ENCODE measurements around the gene PVALEF. TPM values are rescaled to one million over a fixed set of nuclear protein-coding genes. Genes with fewer than 3 reads are reported as not detected.

PVALEF gene
- total and polyA plus RNA-seq, 2 donors (not counting 1 experiment from before 2014, with no cell fraction given), result not detected

DNA sequence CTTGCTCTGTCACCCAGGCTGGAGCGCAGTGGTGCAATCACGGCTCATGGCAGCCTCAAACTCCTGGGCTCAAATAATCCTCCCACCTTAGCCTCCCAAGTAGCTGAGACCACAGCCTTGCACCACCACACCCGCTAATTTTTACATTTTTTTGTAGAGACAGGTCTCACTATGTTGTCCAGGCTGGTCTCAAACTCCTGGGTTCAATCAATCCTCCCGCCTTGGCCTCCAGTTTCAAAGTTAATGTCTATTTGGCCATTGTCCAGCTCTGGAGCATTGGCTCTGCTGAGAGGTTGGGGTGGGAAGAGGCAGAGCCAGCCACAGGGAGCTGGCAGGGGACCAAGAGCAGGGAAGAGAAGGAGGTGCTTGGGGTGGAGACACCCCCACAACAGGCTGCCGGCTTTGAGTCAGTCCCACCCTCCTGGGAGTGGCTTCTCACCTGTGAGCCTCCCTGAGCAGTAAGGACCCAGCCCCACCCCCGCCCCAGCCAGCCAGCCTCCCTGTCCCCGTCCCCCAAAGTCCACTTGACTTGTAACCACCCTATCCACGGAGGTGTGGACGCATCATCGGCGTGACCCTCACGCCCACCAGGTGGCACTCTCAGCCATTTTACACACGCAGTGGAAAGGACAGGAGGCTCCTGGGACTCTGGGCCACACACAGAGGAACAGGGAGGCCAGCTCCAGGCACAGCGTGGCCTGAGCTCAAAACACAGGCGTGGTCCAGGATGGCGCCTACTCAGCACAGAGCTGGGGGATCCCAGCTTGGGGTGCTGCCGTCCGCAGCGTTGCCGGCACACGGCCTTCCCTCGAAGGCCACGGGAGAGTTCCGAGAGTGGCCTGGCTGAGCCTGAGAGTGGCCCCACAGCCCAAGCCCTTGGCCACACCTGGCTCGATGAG is 22.8 kb upstream of the PVALEF start:
- no peak overlapping the region for H3K9ac ChIP-seq (ENCODE audit: insufficient read depth, low read length)
- TF ChIP-seq EZH2 (IDR thresholded peaks at IDR 0.05; ENCODE audit: low read length, missing control alignments) (no peak), CTCF (conservative IDR thresholded peaks at IDR 0.05 in 1 of 2, IDR thresholded peaks at IDR 0.05 in 1 of 2; ENCODE audit: low read depth in 1 of 2, low read length in 2 of 2) (peak; percentile 67 to 69)
- DNase-seq (ENCODE audit: low read depth in 2 of 2), result peak; percentile 56 to 69
- no peaks in the 10 kb centered on the region for H3K4me1 ChIP-seq (ENCODE audit: control insufficient read depth, extremely low read depth, insufficient read depth, low read length)
- H3K9me3 ChIP-seq (ENCODE audit: control insufficient read depth, insufficient read depth, low read depth, low read length), result no peaks in the 10 kb centered on the region
- H3K4me2 ChIP-seq (ENCODE audit: extremely low read depth, insufficient read depth, low read length), result no peak overlapping the region
- H3K4me3 ChIP-seq (replicated peaks in 1 of 4; ENCODE audit: control extremely low read depth in 1 of 4, insufficient read depth in 1 of 4, low read depth in 3 of 4, low read length in 4 of 4), result no peak overlapping the region
- H3K27ac ChIP-seq (ENCODE audit: insufficient read depth, low read length), result no peak overlapping the region
- H4K20me1 ChIP-seq (ENCODE audit: control insufficient read depth, extremely low read depth, insufficient read depth, low read length), result no peaks in the 10 kb centered on the region
- H2AFZ ChIP-seq (ENCODE audit: low read length), result peak overlapping the region; percentile 40
- H3K36me3 ChIP-seq (ENCODE audit: control insufficient read depth, insufficient read depth, low read length), result no peaks in the 10 kb centered on the region
- H3K27me3 ChIP-seq (ENCODE audit: control insufficient read depth, insufficient read depth, low read length), result no peaks in the 10 kb centered on the region
- H3K79me2 ChIP-seq (ENCODE audit: control insufficient read depth, insufficient read depth, low read length), result no peaks in the 10 kb centered on the region

- Histone ChIP-seq H3K4me3 (replicated peaks in 1 of 4; ENCODE audit: control extremely low read depth in 1 of 4, insufficient read depth in 1 of 4, low read depth in 3 of 4, low read length in 4 of 4) (no peak overlapping the region), H3K79me2 (ENCODE audit: control insufficient read depth, insufficient read depth, low read length) (no peaks in the 10 kb centered on the region), H3K9ac (ENCODE audit: insufficient read depth, low read length) (no peak overlapping the region), H3K27ac (ENCODE audit: insufficient read depth, low read length) (no peak overlapping the region), H3K4me1 (ENCODE audit: control insufficient read depth, extremely low read depth, insufficient read depth, low read length) (no peaks in the 10 kb centered on the region), H3K36me3 (ENCODE audit: control insufficient read depth, insufficient read depth, low read length) (no peaks in the 10 kb centered on the region), H3K9me3 (ENCODE audit: control insufficient read depth, insufficient read depth, low read depth, low read length) (no peaks in the 10 kb centered on the region), H3K27me3 (ENCODE audit: control insufficient read depth, insufficient read depth, low read length) (no peaks in the 10 kb centered on the region), H2AFZ (ENCODE audit: low read length) (peak overlapping the region; percentile 40), H3K4me2 (ENCODE audit: extremely low read depth, insufficient read depth, low read length) (no peak overlapping the region), H4K20me1 (ENCODE audit: control insufficient read depth, extremely low read depth, insufficient read depth, low read length) (no peaks in the 10 kb centered on the region)
- TF ChIP-seq EZH2 (IDR thresholded peaks at IDR 0.05; ENCODE audit: low read length, missing control alignments) (no peak), CTCF (conservative IDR thresholded peaks at IDR 0.05 in 1 of 2, IDR thresholded peaks at IDR 0.05 in 1 of 2; ENCODE audit: low read depth in 1 of 2, low read length in 2 of 2) (no peak)
- DNase-seq (ENCODE audit: low read depth in 2 of 2), result no peak
Measured at GRCh38 chr17:81143200-81143527, 22.1 kb upstream of the PVALEF start.

DNA sequence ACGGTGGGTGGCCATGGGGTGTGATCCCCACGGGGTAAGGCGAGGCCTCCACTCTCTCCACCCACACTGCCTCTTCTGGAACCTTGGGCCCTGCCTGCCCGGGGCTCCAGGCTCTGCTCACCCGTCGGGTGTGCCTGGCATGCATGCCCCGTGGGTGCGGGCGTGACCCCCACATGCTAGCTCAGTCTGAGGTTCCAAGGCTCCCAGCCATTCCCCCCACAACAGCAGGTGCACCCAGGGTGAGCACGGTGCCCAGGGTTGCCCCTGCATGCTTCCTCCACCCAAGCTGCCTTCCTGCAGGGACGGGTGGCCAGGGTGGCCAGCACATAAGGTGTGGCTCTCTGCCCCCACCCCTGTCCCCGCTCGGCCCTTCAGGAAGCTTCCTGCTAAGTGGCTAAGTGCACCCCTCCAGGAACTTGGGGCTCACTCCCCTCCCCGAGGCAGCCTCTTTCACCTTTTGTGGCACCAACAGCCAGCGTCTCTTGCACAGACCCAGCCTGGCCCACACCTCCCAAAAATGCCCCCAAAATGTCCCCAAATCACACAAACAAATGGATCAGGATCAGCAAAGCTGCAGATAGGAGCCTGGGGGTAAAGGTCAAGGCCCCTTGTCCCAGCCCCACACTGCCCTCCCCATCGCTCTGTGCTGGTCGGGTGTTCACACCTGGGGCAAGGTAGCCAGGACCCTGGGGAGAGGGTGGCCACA is 21.4 kb upstream of the PVALEF start:
- H3K9me3 ChIP-seq (ENCODE audit: control insufficient read depth, insufficient read depth, low read depth, low read length), result no peaks in the 10 kb centered on the region
- H3K4me1 ChIP-seq (ENCODE audit: control insufficient read depth, extremely low read depth, insufficient read depth, low read length), result no peaks in the 10 kb centered on the region
- no peak overlapping the region for H3K4me3 ChIP-seq (replicated peaks in 1 of 4; ENCODE audit: control extremely low read depth in 1 of 4, insufficient read depth in 1 of 4, low read depth in 3 of 4, low read length in 4 of 4)
- no peak overlapping the region for H3K27ac ChIP-seq (ENCODE audit: insufficient read depth, low read length)
- no peak for DNase-seq (ENCODE audit: low read depth in 2 of 2)
- H3K36me3 ChIP-seq (ENCODE audit: control insufficient read depth, insufficient read depth, low read length), result no peaks in the 10 kb centered on the region
- H2AFZ ChIP-seq (ENCODE audit: low read length), result no peak overlapping the region
- no peaks in the 10 kb centered on the region for H3K27me3 ChIP-seq (ENCODE audit: control insufficient read depth, insufficient read depth, low read length)
- no peaks in the 10 kb centered on the region for H4K20me1 ChIP-seq (ENCODE audit: control insufficient read depth, extremely low read depth, insufficient read depth, low read length)
- H3K79me2 ChIP-seq (ENCODE audit: control insufficient read depth, insufficient read depth, low read length), result no peaks in the 10 kb centered on the region
- TF ChIP-seq CTCF (conservative IDR thresholded peaks at IDR 0.05 in 1 of 2, IDR thresholded peaks at IDR 0.05 in 1 of 2; ENCODE audit: low read depth in 1 of 2, low read length in 2 of 2) (no peak), EZH2 (IDR thresholded peaks at IDR 0.05; ENCODE audit: low read length, missing control alignments) (no peak)
- H3K4me2 ChIP-seq (ENCODE audit: extremely low read depth, insufficient read depth, low read length), result no peak overlapping the region
- H3K9ac ChIP-seq (ENCODE audit: insufficient read depth, low read length), result no peak overlapping the region
